Measurements from ENCODE around the gene RER1. TPM values are rescaled to one million over a fixed set of nuclear protein-coding genes. Genes with fewer than 3 reads are reported as not detected.

Gene RER1
- polyA plus RNA-seq, 1 experiment, result 324 TPM

DNA sequence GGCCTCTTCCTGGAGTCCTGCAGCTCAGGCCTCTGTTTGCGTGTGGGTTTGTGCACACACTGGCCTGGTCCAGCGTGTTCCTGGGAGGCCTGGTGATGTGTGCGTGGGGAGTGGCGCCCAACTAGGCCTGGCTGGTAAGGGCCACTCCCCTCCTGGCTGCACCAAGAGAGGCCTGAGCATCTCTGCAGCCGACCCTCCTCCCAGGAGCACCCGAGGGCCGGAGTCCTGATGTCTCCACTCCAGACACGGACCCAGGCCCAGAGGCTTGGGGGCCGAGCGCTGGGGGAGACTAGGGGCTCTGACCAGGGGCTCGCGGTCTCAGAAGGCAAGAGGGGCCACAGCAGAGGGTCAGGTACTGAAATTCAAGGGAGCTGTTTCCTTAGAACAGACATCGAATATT, 33.6 kb upstream of the RER1 start:
- Histone ChIP-seq H3K4me3 (ENCODE audit: low read depth, low read length) (no peak overlapping the region), H3K27ac (ENCODE audit: low read depth, low read length) (no peak overlapping the region), H3K27me3 (ENCODE audit: control insufficient read depth, insufficient read depth, low read length) (no peaks in the 10 kb centered on the region), H3K9me3 (ENCODE audit: control insufficient read depth, insufficient read depth, low read length) (no peaks in the 10 kb centered on the region; the same call in 1 of the 2 replicates)
- ChIA-PET POLR2A (no interaction called here), CTCF (no interaction called here)
- TF ChIP-seq, protein P1, sequence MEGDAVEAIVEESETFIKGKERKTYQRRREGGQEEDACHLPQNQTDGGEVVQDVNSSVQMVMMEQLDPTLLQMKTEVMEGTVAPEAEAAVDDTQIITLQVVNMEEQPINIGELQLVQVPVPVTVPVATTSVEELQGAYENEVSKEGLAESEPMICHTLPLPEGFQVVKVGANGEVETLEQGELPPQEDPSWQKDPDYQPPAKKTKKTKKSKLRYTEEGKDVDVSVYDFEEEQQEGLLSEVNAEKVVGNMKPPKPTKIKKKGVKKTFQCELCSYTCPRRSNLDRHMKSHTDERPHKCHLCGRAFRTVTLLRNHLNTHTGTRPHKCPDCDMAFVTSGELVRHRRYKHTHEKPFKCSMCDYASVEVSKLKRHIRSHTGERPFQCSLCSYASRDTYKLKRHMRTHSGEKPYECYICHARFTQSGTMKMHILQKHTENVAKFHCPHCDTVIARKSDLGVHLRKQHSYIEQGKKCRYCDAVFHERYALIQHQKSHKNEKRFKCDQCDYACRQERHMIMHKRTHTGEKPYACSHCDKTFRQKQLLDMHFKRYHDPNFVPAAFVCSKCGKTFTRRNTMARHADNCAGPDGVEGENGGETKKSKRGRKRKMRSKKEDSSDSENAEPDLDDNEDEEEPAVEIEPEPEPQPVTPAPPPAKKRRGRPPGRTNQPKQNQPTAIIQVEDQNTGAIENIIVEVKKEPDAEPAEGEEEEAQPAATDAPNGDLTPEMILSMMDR (IDR thresholded peaks at IDR 0.05; ENCODE audit: low read depth, low read length), result no peak
- DNase-seq (ENCODE audit: low read depth, low spot score), result no peak

DNA sequence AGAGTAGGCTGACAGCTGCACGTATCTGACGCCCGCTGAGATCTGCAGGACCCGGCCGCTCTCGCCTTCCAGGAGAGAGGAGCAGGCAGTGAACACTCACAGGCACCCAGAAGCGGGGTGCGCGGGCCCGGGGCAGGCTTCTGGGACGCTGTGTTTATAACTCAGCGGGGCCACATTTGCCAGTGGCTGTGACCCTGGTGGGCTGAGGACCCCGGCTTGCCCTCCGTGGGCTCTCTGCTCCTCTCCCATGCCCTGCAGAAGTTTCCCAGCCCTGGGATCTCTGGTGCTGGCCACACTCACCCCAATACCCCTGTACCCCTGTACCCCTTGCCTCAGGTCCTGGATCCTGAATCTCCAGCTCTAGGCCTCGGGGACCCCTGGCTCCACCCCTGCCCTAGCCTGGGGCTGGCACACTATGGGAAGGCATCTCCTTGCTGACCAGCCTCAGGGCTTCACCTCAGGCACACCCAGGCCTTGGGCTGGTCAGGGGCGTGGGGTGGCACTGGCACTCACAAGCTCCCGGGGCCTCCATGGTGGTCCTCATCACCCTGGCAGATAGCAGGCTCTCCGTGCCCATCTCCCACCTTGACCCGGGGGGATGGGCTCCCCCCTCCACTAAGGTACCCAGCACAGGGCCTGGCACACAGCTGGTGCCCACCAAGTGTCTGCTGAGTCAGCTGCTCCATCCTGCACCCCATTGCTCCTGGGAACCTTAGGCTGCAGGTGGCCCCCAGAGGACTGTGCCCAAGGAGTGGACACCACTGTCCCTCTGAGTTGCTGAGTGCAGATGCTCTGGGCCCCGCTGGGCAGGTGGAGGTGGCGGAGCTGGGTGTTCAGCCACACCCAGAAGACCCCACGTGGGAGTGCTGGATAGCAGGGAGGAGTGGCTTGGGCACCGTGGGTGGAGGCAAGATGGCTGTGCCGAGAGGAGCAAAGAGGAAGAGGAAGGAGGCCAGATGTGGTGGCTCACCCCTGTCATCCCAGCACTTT, 32.7 kb upstream of the RER1 start:
- H3K4me3 ChIP-seq (ENCODE audit: low read depth, low read length), result no peak overlapping the region
- ChIA-PET POLR2A (no interaction called here), CTCF (interaction anchor here (0.6 to 0.7 kb wide), 2 partner anchors 26 to 1382 kb away, joined by 3 read pairs; no protein-coding TSS in a partner anchor)
- TF ChIP-seq, protein P1 (IDR thresholded peaks at IDR 0.05; ENCODE audit: low read depth, low read length), result no peak
- no peak overlapping the region for H3K27ac ChIP-seq (ENCODE audit: low read depth, low read length)
- H3K27me3 ChIP-seq (ENCODE audit: control insufficient read depth, insufficient read depth, low read length), result no peaks in the 10 kb centered on the region
- no peak for DNase-seq (ENCODE audit: low read depth, low spot score)
- no peaks in the 10 kb centered on the region; the same call in 1 of the 2 replicates for H3K9me3 ChIP-seq (ENCODE audit: control insufficient read depth, insufficient read depth, low read length)

DNA sequence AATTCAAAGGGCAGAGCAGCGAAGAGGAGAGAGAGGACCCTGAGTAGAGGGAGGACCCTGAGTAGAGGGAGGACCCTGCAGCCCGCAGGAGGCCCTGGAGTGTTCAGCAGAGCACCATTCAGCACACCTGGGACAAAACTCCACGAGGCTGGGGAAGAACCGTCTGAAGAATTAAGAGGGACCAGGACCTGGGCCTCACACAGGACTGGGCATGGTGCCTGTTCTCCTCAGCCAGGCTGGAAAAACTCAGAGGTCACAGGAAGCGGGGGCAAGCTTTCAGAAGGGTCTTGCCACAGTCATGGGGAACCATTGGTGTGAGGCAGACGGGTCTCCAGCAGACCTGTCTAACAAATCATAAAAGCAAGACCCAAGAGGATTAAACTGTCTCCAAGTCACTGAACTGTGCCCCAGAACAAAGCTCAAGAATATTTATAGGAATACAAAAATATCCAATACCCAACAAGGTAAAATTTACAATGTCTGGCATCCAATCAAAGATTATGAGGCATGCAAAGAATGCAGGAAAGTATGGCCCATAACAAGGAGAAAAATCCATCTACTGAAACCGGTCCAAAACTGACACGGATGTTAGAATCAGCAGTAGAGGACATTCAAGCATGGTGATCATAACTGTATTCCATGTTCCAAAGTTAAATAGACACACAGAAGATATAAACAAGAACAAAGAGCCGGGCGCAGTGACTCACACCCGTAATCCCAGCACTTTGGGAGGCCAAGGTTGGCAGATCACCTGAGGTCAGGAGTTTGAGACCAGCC, 30.9 kb upstream of the RER1 start:
- no peaks in the 10 kb centered on the region for H3K27me3 ChIP-seq (ENCODE audit: control insufficient read depth, insufficient read depth, low read length)
- H3K27ac ChIP-seq (ENCODE audit: low read depth, low read length), result no peak overlapping the region
- no peaks in the 10 kb centered on the region; the same call in 1 of the 2 replicates for H3K9me3 ChIP-seq (ENCODE audit: control insufficient read depth, insufficient read depth, low read length)
- H3K4me3 ChIP-seq (ENCODE audit: low read depth, low read length), result no peak overlapping the region
- ChIA-PET CTCF (interaction anchor here (1.4 kb wide), 1 partner anchor 166 kb away, joined by 4 read pairs; the partner anchor contains the start of gene FAAP20), POLR2A (no interaction called here)
- TF ChIP-seq, protein P1 (IDR thresholded peaks at IDR 0.05; ENCODE audit: low read depth, low read length), result no peak
- DNase-seq (ENCODE audit: low read depth, low spot score), result no peak

DNA sequence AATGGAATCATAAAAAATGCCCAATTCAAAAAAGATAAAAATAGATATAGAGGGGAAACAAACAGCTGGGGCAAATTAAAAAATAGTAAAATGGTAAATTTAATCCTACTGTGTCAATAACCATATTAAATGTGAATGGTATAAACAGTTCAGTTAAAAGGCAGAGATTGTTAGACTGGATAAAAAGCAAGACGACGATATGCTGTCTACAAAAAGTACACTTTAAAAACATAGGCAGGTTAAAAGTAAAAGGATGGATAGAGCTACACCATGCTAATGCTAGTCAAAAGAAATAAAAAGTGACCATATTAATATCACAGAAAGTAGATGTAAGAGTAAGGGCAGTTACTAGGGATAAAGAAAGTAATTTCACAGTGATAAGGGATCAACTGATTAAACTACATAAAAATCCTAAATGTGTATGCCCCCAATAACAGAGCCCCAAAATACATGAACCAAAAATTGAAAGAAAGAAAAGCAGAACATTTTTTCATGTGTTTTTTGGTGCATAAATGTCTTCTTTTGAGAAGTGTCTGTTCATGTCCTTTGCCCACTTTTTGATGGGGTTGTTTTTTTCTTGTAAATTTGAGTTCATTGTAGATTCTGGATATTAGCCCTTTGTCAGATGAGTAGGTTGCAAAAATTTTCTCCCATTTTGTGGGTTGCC, 27.7 kb upstream of the RER1 start:
- POLR2A ChIA-PET, result no interaction called here
- no peaks in the 10 kb centered on the region for H3K27me3 ChIP-seq (ENCODE audit: control insufficient read depth, insufficient read depth, low read length)
- no peak overlapping the region for H3K4me3 ChIP-seq (ENCODE audit: low read depth, low read length)
- no peak for DNase-seq (ENCODE audit: low read depth, low spot score)
- no peak overlapping the region for H3K27ac ChIP-seq (ENCODE audit: low read depth, low read length)
- TF ChIP-seq, protein P1 (IDR thresholded peaks at IDR 0.05; ENCODE audit: low read depth, low read length), result no peak
- no peaks in the 10 kb centered on the region; the same call in 1 of the 2 replicates for H3K9me3 ChIP-seq (ENCODE audit: control insufficient read depth, insufficient read depth, low read length)
- CTCF ChIA-PET, result interaction anchor here (1.2 to 1.4 kb wide), 2 partner anchors 18 to 189 kb away, joined by 5 to 8 read pairs; no protein-coding TSS in a partner anchor
